Measurements from ENCODE around the gene R3HDML.
A peak's percentile ranks its signal among the peaks of the same experiment; 100 is the strongest.
"Not testable (repeated sequence)": the region's sequence is repeated elsewhere in the genome, so short reads cannot be mapped to it uniquely, and the experiment has no call there.

The R3HDML gene

GRCh38 chr20:44336725-44337380, at the start of gene R3HDML:
Gene R3HDML, plus strand, starts transcription at chr20:44337043. Its CDS starts 115 bp downstream, at chr20:44337158.
- no peak for TF ChIP-seq CTCF (IDR thresholded peaks at IDR 0.05; ENCODE audit: low read depth, low read length)
- H3K4me3 ChIP-seq (replicated peaks in 1 of 2; ENCODE audit: low read depth in 2 of 2, low read length in 2 of 2), result no peak within 1 kb of the TSS
- DNase-seq (ENCODE audit: low read depth in 2 of 2), result no peak

- DNase-seq (ENCODE audit: low read depth in 2 of 2), result peak; percentile 36 to 64
- no peak for TF ChIP-seq CTCF (IDR thresholded peaks at IDR 0.05; ENCODE audit: low read depth, low read length)
- no peak overlapping the region for H3K4me3 ChIP-seq (replicated peaks in 1 of 2; ENCODE audit: low read depth in 2 of 2, low read length in 2 of 2)
Observed at GRCh38 chr20:44287272-44288097, 49.4 kb upstream of the R3HDML start.

GRCh38 chr20:44288252-44288651, 48.6 kb upstream of the R3HDML start:
- no peak overlapping the region for H3K4me3 ChIP-seq (replicated peaks in 1 of 2; ENCODE audit: low read depth in 2 of 2, low read length in 2 of 2)
- DNase-seq (ENCODE audit: low read depth in 2 of 2), result no peak
- peak; percentile 3 for TF ChIP-seq CTCF (IDR thresholded peaks at IDR 0.05; ENCODE audit: low read depth, low read length)

GRCh38 chr20:44291754-44292153, 45.1 kb upstream of the R3HDML start:
- no peak for DNase-seq (ENCODE audit: low read depth in 2 of 2)
- TF ChIP-seq CTCF (IDR thresholded peaks at IDR 0.05; ENCODE audit: low read depth, low read length), result no peak
- H3K4me3 ChIP-seq (replicated peaks in 1 of 2; ENCODE audit: low read depth in 2 of 2, low read length in 2 of 2), result no peak overlapping the region

- no peak for DNase-seq (ENCODE audit: low read depth in 2 of 2)
- TF ChIP-seq CTCF (IDR thresholded peaks at IDR 0.05; ENCODE audit: low read depth, low read length), result no peak
Observed at GRCh38 chr20:44296011-44296410, 40.8 kb upstream of the R3HDML start.

GRCh38 chr20:44297721-44298120, 39.1 kb upstream of the R3HDML start:
- DNase-seq (ENCODE audit: low read depth in 2 of 2), result no peak
- no peak for TF ChIP-seq CTCF (IDR thresholded peaks at IDR 0.05; ENCODE audit: low read depth, low read length)
- H3K4me3 ChIP-seq (replicated peaks in 1 of 2; ENCODE audit: low read depth in 2 of 2, low read length in 2 of 2), result no peak overlapping the region

More at GRCh38 chr20:44296011-44296410, 40.8 kb upstream of the R3HDML start:
- no peak overlapping the region for H3K4me3 ChIP-seq (replicated peaks in 1 of 2; ENCODE audit: low read depth in 2 of 2, low read length in 2 of 2)

GRCh38 chr20:44299011-44299535, 37.8 kb upstream of the R3HDML start:
- DNase-seq (ENCODE audit: low read depth in 2 of 2); H3K4me3 ChIP-seq (replicated peaks in 1 of 2; ENCODE audit: low read depth in 2 of 2, low read length in 2 of 2): not testable (repeated sequence)

Measured in cardiac fibroblast (primary cell).